GM21737 (cell line): Measurements from ENCODE around the gene PCNA.
A peak's percentile ranks its signal among the peaks of the same experiment; 100 is the strongest.

Experiments
- ATAC-seq: cut with Tn5 transposase; IDR thresholded peaks from one replicate; pipeline ENCODE4 v1.9.1; 2021; ENCODE audit warnings: mild to moderate bottlenecking, moderate library complexity; ENCODE audit not compliant: unreplicated experiment

Gene PCNA

GRCh38 chr20:5119435-5120184, at the start of gene PCNA:
TSS of gene PCNA (minus strand) at chr20:5119958. CDS start at chr20:5119798, 160 bp downstream.
- peak; percentile 92 for ATAC-seq

GRCh38 chr20:5168651-5169396, 49.1 kb upstream of the PCNA start:
- no peak for ATAC-seq

GRCh38 chr20:5164645-5165625, 45.2 kb upstream of the PCNA start:
- no peak for ATAC-seq

GRCh38 chr20:5161536-5162164, 41.9 kb upstream of the PCNA start:
- ATAC-seq: no peak

GRCh38 chr20:5160882-5161281, 41.1 kb upstream of the PCNA start:
- ATAC-seq: no peak

GRCh38 chr20:5159928-5160327, 40.2 kb upstream of the PCNA start:
- no peak for ATAC-seq

- ATAC-seq: no peak
Observed at GRCh38 chr20:5156675-5157448, 37.1 kb upstream of the PCNA start.

GRCh38 chr20:5155404-5155803, 35.6 kb upstream of the PCNA start:
- no peak for ATAC-seq

GRCh38 chr20:5154543-5154925, 34.8 kb upstream of the PCNA start:
- ATAC-seq: no peak

- no peak for ATAC-seq
Observed at GRCh38 chr20:5153612-5154542, 34.1 kb upstream of the PCNA start.

- ATAC-seq: no peak
Observed at GRCh38 chr20:5153152-5153467, 33.4 kb upstream of the PCNA start.

- ATAC-seq: no peak
Observed at GRCh38 chr20:5150226-5151076, 30.7 kb upstream of the PCNA start.

- ATAC-seq: no peak
Observed at GRCh38 chr20:5149892-5150225, 30.1 kb upstream of the PCNA start.

GRCh38 chr20:5148581-5148980, 28.8 kb upstream of the PCNA start:
- no peak for ATAC-seq

- ATAC-seq: no peak
Observed at GRCh38 chr20:5146871-5147592, 27.3 kb upstream of the PCNA start.

- no peak for ATAC-seq
Observed at GRCh38 chr20:5146099-5146668, 26.4 kb upstream of the PCNA start.

- ATAC-seq: no peak
Observed at GRCh38 chr20:5145365-5146098, 25.8 kb upstream of the PCNA start.
